GM12801 (cell line): ENCODE data around the gene FBXO11.

ENCODE experiments used
- CTCF ChIP-seq: IDR thresholded peaks from one replicate; pipeline ENCODE4 v1.5.1; 2011; ENCODE audit warnings: control low read depth; ENCODE audit not compliant: insufficient read length; ENCODE audit errors: extremely low read depth

FBXO11 gene

GRCh38 chr2:47803363-47803762, 102.9 kb downstream of the FBXO11 start:
- no peak for TF ChIP-seq CTCF

DNA sequence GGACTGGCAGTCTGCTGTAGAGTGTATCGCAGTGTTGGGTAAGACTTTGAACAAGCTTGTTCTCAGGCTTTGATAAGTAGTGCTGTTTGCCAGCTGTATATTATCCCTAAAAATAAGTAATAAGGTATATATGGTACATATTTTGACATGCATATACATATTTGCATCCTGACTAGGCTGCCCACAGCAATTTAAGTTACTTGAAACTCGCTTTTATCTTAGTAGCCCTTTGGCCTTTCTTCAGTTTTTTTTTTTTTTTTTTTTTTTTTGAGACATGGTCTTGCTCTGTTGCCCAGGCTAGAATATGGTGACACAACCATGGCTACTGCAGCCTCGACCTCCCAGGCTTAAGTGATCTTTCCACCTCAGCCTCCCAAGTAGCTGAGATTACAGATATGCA, 105.2 kb downstream of the FBXO11 start:
- no peak for TF ChIP-seq CTCF

GRCh38 chr2:47799031-47799609, 107.2 kb downstream of the FBXO11 start:
- TF ChIP-seq CTCF, result no peak

- no peak for TF ChIP-seq CTCF
Measured at GRCh38 chr2:47798631-47799030, 107.7 kb downstream of the FBXO11 start.

GRCh38 chr2:47796090-47796697, 110.1 kb downstream of the FBXO11 start:
- no peak for TF ChIP-seq CTCF

DNA sequence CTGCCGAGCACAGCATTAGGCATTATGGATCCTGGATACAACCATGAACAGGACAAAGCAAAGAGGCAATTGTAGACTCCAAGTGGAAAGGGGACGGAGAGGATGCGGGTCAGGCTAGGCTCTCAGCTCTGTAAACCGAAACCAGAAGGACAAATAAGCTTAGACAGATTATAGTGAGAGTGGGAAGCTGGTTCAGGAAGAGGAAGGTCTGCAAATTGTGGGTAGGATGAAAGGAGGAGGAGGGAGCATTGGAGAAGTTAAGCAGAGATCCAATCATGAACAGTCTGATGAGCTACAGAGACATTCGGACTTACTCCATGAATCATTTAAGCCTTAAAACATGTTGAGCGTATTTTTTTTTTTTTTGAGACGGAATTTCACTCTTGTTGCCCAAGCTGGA, 120.3 kb downstream of the FBXO11 start:
- TF ChIP-seq CTCF, result no peak

- no peak for TF ChIP-seq CTCF
Measured at GRCh38 chr2:47784352-47784851, 121.9 kb downstream of the FBXO11 start.
